Tibial nerve (tissue), 4 donors: ENCODE data around the gene NKAPL. TPM values are rescaled to one million over a fixed set of nuclear protein-coding genes. Genes with fewer than 3 reads are reported as not detected.

Experiments used
- DNase-seq, 2 donors: peaks; one replicate each; pipeline ENCODE4 v3.0.0-alpha.2; 2019; ENCODE audit warnings: low spot score in 2 of 2
- H3K27ac ChIP-seq, 4 donors: fragments of 200-600 bp; sonication (generic) in 3 of 4; one replicate each; pipeline ENCODE4 v1.5.1; 2017 to 2019; ENCODE audit warnings: mild to moderate bottlenecking in 1 of 4
- H3K27me3 ChIP-seq, 2 donors: fragments of 200-600 bp; sonication (generic) in 1 of 2; one replicate each; pipeline versions ENCODE4 v1.5.1 to v1.6.0; 2017 to 2019
- H3K36me3 ChIP-seq, 3 donors: fragments of 200-600 bp; sonication (generic); one replicate each; pipeline ENCODE4 v1.5.1; 2018 to 2019
- H3K4me1 ChIP-seq, 4 donors: fragments of 200-600 bp; sonication (generic) in 3 of 4; one replicate each; pipeline ENCODE4 v1.5.1; 2017 to 2019
- H3K4me3 ChIP-seq, 4 donors: fragments of 200-600 bp; sonication (generic) in 3 of 4; one replicate each; pipeline ENCODE4 v1.5.1; 2017 to 2019; ENCODE audit warnings: mild to moderate bottlenecking in 1 of 4, moderate library complexity in 1 of 4
- H3K9me3 ChIP-seq, 4 donors: fragments of 200-600 bp; sonication (generic) in 3 of 4; one replicate each; pipeline ENCODE4 v1.5.1; 2017 to 2019
- CTCF ChIP-seq, 5 experiments: fragments of 200-600 bp in 3 of 5; fragments of 450-650 bp in 2 of 5; sonication (generic) in 3 of 5; IDR thresholded peaks; one replicate each; pipeline ENCODE4 v1.5.1; 2016 to 2019; ENCODE audit warnings: antibody characterized with exemption in 5 of 5, mild to moderate bottlenecking in 3 of 5, moderate library complexity in 2 of 5
- EP300 ChIP-seq, 2 donors: sonication (generic); formaldehyde crosslinking; IDR thresholded peaks; one replicate each; pipeline ENCODE4 v1.6.1; 2017; ENCODE audit warnings: antibody characterized with exemption in 2 of 2, mild to moderate bottlenecking in 1 of 2
- POLR2A ChIP-seq, 2 donors: fragments of 450-650 bp; IDR thresholded peaks; one replicate each; pipeline ENCODE4 v1.6.1; 2017; ENCODE audit warnings: antibody characterized with exemption in 2 of 2, mild to moderate bottlenecking in 2 of 2, moderate library complexity in 2 of 2
- WGBS, 2 donors: methylation state at CpG; one replicate each; pipeline ENCODE4 v1.1.5; 2018; 5-methylcytosine and 5-hydroxymethylcytosine counted together
- total RNA-seq, 4 donors: library from RNA; depleted of rRNA; stranded (reverse); fragments of >200 nt; gene quantifications; one replicate each; pipeline ENCODE4 v1.1.0, GENCODE V29; 2016

Gene NKAPL
- total RNA-seq, 4 donors from 2014 or later: 1.2 to 4.2 (median 1.8) TPM

- Histone ChIP-seq H3K36me3 (no peaks in the 10 kb centered on the region), H3K4me3 (no peak overlapping the region), H3K9me3 (no peaks in the 10 kb centered on the region), H3K27me3 (peaks cover 0 to 88% of the 10 kb centered on the region in 2 donors), H3K4me1 (peaks cover 0 to 24% (median 2%) of the 10 kb centered on the region in 4 donors), H3K27ac (no peak overlapping the region)
- DNase-seq: no peak
- WGBS, 2 donors: 20 to 22% methylated on average over 2 of the region's 2 CpGs
- no peak for TF ChIP-seq CTCF (IDR thresholded peaks at IDR 0.05)
- TF ChIP-seq POLR2A (IDR thresholded peaks at IDR 0.05): no peak
- no peak for TF ChIP-seq EP300 (IDR thresholded peaks at IDR 0.05)
These were observed 45.9 kb upstream of the NKAPL start for GRCh38 chr6:28213213-28213523.

- TF ChIP-seq EP300 (IDR thresholded peaks at IDR 0.05) (no peak), CTCF (IDR thresholded peaks at IDR 0.05) (no peak)
- no peaks in the 10 kb centered on the region for H3K9me3 ChIP-seq
- 28 to 36% methylated on average over 8 of the region's 8 CpGs for WGBS, 2 donors
- no peak overlapping the region for H3K27ac ChIP-seq
- no peak overlapping the region for H3K4me3 ChIP-seq
- no peak for DNase-seq
- peaks cover 0 to 65% of the 10 kb centered on the region in 2 donors for H3K27me3 ChIP-seq
- no peaks in the 10 kb centered on the region for H3K36me3 ChIP-seq
- peaks cover 0 to 26% (median 0%) of the 10 kb centered on the region in 4 donors for H3K4me1 ChIP-seq
These were observed 43.7 kb upstream of the NKAPL start for GRCh38 chr6:28215425-28215824.

- 88 to 90% methylated on average over 12 of the region's 12 CpGs for WGBS, 2 donors
These were observed 41.2 kb upstream of the NKAPL start for GRCh38 chr6:28217890-28218289.

GRCh38 chr6:28218312-28219248 is 40.5 kb upstream of the NKAPL start:
- peak; percentile 30 to 55 for DNase-seq
- Histone ChIP-seq H3K4me3 (peak overlapping the region; percentile 37 to 66 (median 52)), H3K9me3 (no peaks in the 10 kb centered on the region), H3K27me3 (peaks cover 0 to 47% of the 10 kb centered on the region in 2 donors), H3K4me1 (peaks cover 0 to 14% (median 0%) of the 10 kb centered on the region in 4 donors), H3K27ac (peak overlapping the region in 3 of 4 donors; percentile 67 to 80 (median 72)), H3K36me3 (no peaks in the 10 kb centered on the region)
- TF ChIP-seq POLR2A (IDR thresholded peaks at IDR 0.05) (no peak), EP300 (IDR thresholded peaks at IDR 0.05) (no peak), CTCF (IDR thresholded peaks at IDR 0.05) (no peak)
- WGBS, 2 donors: 12 to 15% methylated on average over 38 to 48 of the region's 56 CpGs

More at GRCh38 chr6:28217890-28218289, 41.2 kb upstream of the NKAPL start:
- H3K27ac ChIP-seq: no peak overlapping the region
- H3K4me1 ChIP-seq: peaks cover 0 to 15% (median 0%) of the 10 kb centered on the region in 4 donors
- peaks cover 0 to 54% of the 10 kb centered on the region in 2 donors for H3K27me3 ChIP-seq
- peak overlapping the region in 1 of 4 donors; percentile 62 for H3K4me3 ChIP-seq
- H3K9me3 ChIP-seq: no peaks in the 10 kb centered on the region
- no peak for TF ChIP-seq POLR2A (IDR thresholded peaks at IDR 0.05)
- DNase-seq: no peak
- H3K36me3 ChIP-seq: no peaks in the 10 kb centered on the region

GRCh38 chr6:28220257-28221133 is 38.6 kb upstream of the NKAPL start:
- Histone ChIP-seq H3K36me3 (no peaks in the 10 kb centered on the region), H3K4me3 (no peak overlapping the region), H3K9me3 (no peaks in the 10 kb centered on the region), H3K27ac (no peak overlapping the region), H3K4me1 (peaks cover 0 to 19% (median 0%) of the 10 kb centered on the region in 4 donors), H3K27me3 (peaks cover 0 to 30% of the 10 kb centered on the region in 2 donors)
- WGBS, 2 donors: 34 to 35% methylated on average over 6 of the region's 6 CpGs
- DNase-seq: no peak
- TF ChIP-seq EP300 (IDR thresholded peaks at IDR 0.05) (no peak), POLR2A (IDR thresholded peaks at IDR 0.05) (no peak)
